ENCODE data around the gene PTPRN2.

DNA sequence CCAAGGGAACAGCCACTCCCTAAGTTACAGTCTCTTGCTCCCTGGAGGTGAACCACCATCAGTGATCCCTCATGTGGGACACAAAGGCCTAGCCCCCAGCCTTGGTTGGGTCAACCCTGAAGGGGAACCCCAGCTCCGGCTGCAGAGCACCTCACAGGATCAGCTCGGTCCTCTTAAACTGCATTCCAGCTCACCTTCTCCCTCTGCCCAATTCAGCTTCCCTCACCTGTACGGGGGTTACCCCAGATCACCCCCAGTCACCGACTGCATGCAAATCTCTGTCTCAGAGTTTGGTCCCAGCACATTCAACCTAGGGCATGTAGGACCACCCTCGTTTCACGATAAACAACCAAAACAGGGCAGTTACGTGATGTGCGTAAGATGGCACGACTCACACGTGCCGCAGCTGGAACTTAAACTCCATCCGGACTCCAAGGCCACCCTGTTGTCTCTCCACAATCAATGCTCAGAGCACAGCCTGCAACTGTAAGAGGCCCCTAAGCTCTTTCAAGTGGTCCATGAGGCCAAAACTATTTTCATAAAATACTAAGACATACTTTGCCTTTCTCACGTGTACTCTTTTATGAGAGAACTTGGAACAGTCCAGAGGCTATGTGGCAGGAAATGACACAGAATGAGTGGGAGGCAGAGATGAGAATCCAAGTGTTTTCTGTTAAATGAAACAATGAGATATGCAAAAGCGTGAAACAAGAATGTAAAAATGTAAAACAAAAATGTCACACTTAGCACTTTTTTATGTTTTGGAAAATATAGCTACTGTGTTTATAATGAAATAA is 285.2 kb downstream of the PTPRN2 start:
- TF ChIP-seq, protein P1, sequence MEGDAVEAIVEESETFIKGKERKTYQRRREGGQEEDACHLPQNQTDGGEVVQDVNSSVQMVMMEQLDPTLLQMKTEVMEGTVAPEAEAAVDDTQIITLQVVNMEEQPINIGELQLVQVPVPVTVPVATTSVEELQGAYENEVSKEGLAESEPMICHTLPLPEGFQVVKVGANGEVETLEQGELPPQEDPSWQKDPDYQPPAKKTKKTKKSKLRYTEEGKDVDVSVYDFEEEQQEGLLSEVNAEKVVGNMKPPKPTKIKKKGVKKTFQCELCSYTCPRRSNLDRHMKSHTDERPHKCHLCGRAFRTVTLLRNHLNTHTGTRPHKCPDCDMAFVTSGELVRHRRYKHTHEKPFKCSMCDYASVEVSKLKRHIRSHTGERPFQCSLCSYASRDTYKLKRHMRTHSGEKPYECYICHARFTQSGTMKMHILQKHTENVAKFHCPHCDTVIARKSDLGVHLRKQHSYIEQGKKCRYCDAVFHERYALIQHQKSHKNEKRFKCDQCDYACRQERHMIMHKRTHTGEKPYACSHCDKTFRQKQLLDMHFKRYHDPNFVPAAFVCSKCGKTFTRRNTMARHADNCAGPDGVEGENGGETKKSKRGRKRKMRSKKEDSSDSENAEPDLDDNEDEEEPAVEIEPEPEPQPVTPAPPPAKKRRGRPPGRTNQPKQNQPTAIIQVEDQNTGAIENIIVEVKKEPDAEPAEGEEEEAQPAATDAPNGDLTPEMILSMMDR (IDR thresholded peaks at IDR 0.05; ENCODE audit: extremely low read depth in 1 of 2, insufficient read depth in 1 of 2, low read depth in 1 of 2, low read length in 2 of 2): no peak
- no peak for TF ChIP-seq POLR2AphosphoS5 (IDR thresholded peaks at IDR 0.05; ENCODE audit: insufficient read depth, low read depth, low read length)
- no peak for TF ChIP-seq MYC (IDR thresholded peaks at IDR 0.05; ENCODE audit: low read depth, low read length)
- TF ChIP-seq POLR2A (IDR thresholded peaks at IDR 0.05; ENCODE audit: low read depth, low read length): no peak
- no peak for TF ChIP-seq JUN (IDR thresholded peaks at IDR 0.05; ENCODE audit: borderline replicate concordance, insufficient read depth, insufficient read length, low read depth)
- no peak for TF ChIP-seq EZH2 (IDR thresholded peaks at IDR 0.05; ENCODE audit: borderline replicate concordance, low read depth, low read length, severe bottlenecking)
- TF ChIP-seq, protein P2, sequence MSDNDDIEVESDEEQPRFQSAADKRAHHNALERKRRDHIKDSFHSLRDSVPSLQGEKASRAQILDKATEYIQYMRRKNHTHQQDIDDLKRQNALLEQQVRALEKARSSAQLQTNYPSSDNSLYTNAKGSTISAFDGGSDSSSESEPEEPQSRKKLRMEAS (IDR thresholded peaks at IDR 0.05; ENCODE audit: insufficient read depth, insufficient read length): no peak
- TF ChIP-seq GATA2 (IDR thresholded peaks at IDR 0.05; ENCODE audit: insufficient read depth, insufficient read length, low read depth, low read length): no peak
- no peak for TF ChIP-seq FOS (IDR thresholded peaks at IDR 0.05; ENCODE audit: borderline replicate concordance, insufficient read depth, low read length)

All from endothelial cell of umbilical vein (primary cell).